ENCODE results near the gene KLHDC9.

GRCh38 chr1:161096015-161096414 lies 2.1 kb upstream of the KLHDC9 start:
- no peak for TF ChIP-seq CTCF (IDR thresholded peaks at IDR 0.05; ENCODE audit: borderline replicate concordance, extremely low read depth, low read length, poor library complexity, severe bottlenecking)
- TF ChIP-seq EZH2 (IDR thresholded peaks at IDR 0.05; ENCODE audit: borderline replicate concordance, low read depth, low read length, severe bottlenecking) = no peak
